Epithelial cell of proximal tubule (primary cell): Measurements from ENCODE around the gene KLHL42. TPM values are rescaled to one million over a fixed set of nuclear protein-coding genes. Genes with fewer than 3 reads are reported as not detected.
"Not testable (repeated sequence)": the region's sequence is repeated elsewhere in the genome, so short reads cannot be mapped to it uniquely, and the experiment has no call there.

Experiments used
- DNase-seq: peaks from one replicate; pipeline ENCODE4 v3.0.0-alpha.2; 2011; ENCODE audit warnings: low read depth
- H3K4me3 ChIP-seq: 2 replicates; pipeline ENCODE4 v1.5.1; 2011; ENCODE audit warnings: low read depth, mild to moderate bottlenecking, low read length
- CTCF ChIP-seq: conservative IDR thresholded peaks from 2 replicates; pipeline ENCODE4 v1.5.1; 2012; ENCODE audit warnings: low read depth, mild to moderate bottlenecking, low read length
- total RNA-seq: library from RNA; depleted of rRNA; stranded (reverse); fragments of >200 nt; gene quantifications from 2 replicates; pipeline ENCODE4 v1.2.3, GENCODE V29; 2015

Gene KLHL42
- total RNA-seq, 1 donor from 2014 or later = 16.9 TPM

DNA sequence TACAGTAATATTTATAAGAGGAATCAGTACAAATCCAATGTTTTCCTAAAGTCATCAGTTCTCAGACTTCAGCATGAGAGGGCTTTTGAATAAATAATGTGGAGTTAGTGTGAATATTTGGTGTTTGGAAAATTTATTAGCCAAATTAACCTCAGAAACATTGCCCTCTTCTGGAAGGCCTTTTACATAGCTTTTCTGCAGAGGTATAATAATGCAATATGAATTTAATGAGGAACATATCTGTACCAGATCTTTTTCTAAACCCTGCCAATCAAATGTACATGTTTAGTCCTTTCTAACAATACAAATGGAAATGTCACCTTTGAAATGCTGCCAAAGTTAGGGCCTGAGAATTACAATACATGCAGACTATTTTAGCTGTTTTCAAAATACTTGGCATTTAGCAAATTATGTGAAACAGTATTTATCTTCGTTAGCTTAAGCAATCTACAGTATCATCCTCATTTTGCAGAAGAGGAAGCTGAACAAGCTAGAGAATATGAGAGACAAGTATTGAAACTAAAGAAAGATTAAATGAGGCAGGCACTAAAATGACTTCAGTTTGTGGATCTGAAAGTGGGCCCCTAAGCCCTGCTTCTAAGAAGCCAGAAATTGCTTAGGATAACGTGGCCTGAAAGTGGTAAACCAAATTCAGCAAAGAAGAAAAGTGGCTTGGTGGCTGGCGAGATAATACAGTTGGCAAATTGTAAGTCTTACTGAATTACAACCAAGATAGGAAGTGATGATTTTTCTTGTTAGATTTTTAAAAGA lies 60.4 kb downstream of the KLHL42 start:
- H3K4me3 ChIP-seq = no peak overlapping the region
- no peak for DNase-seq
- peak; percentile 36 for TF ChIP-seq CTCF

DNA sequence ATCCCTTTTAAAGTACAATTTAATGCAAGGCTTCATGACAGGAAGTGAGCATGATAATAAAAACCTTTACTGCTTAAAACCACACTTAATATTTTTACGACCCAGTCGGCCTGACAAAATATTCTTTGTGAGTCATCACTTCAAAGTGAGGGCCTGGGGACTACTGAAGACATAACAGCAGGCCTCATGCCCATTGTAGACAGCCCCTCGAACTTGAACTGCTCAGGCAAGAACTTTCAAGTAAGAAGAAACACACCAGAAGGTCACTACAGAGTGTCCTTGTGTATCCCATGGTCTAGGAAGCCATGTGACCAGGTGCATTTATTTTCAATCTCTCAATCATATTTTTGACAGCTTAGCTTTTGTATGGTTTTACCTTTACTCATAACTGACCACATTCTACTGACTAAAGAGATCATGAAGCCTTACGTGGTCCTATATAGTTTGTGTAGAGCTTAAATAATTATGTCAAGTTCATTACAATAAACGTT lies 61.4 kb downstream of the KLHL42 start:
- no peak overlapping the region for H3K4me3 ChIP-seq
- no peak for TF ChIP-seq CTCF
- DNase-seq = no peak

- no peak for DNase-seq
- TF ChIP-seq CTCF = no peak
- H3K4me3 ChIP-seq = no peak overlapping the region
These were observed 63.7 kb downstream of the KLHL42 start for GRCh38 chr12:27843714-27844245.

GRCh38 chr12:27844366-27845090 lies 64.5 kb downstream of the KLHL42 start:
- TF ChIP-seq CTCF = no peak
- DNase-seq = no peak
- H3K4me3 ChIP-seq = no peak overlapping the region

DNA sequence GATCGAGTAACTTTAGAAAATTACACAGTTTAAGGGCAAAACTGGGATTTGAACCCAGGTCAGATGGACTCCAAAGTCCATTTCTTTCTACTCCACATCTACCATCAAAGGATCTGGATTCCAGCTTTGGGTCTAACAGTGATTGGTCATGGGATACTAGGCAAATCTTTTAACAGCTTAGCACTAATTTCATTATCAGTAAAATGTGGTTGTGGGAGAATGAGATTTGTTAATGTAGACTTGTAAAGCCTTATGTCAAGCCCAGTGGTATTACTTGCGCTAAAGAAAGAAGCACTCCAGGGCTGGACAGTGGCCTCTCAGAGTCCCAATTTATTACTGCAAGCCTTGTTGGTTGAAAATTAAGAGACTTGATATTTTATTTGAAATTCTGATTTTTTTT lies 65.2 kb downstream of the KLHL42 start:
- no peak overlapping the region for H3K4me3 ChIP-seq
- DNase-seq = no peak
- no peak for TF ChIP-seq CTCF

GRCh38 chr12:27845706-27846105 lies 65.7 kb downstream of the KLHL42 start:
- H3K4me3 ChIP-seq, DNase-seq: not testable (repeated sequence)

DNA sequence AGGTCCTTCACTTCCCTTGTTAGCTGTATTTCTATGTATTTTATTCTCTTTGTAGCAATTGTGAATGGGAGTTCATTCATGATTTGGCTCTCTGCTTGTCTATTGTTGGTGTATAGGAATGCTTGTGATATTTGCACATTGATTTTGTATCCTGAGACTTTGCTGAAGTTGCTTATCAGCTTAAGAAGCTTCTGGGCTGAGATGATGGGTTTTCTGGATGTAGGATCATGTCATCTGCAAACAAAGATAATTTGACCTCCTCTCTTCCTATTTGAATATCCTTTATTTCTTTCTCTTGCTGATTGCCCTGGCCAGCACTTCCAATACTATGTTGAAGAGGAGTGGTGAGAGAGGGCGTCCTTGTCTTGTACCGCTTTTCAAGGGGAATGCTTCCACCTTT lies 67.3 kb downstream of the KLHL42 start:
- not testable (repeated sequence) for H3K4me3 ChIP-seq, DNase-seq
